ENCODE data around the gene BOLA2B. TPM values are rescaled to one million over a fixed set of nuclear protein-coding genes. Genes with fewer than 3 reads are reported as not detected.

The BOLA2B gene
- total RNA-seq, 1 experiment from 2014 or later: 216 TPM

DNA sequence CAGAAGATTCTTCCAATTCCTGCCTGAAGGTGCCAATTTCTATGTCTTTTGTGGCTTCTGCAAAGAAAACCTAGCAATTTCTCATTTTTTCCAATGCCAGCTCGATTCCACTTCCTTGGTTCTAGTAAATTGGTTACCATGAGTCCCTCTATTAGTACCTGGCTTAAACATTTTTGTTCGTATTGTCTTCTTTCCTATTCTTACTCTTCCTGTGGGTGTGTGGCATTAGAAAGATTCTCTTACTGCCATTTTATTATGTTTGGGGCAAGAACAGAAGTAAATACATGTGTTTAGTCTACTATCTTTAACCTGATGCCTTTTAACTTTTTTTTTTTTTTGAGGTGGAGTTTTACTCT, 50.1 kb downstream of the BOLA2B start:
- no peak for DNase-seq (ENCODE audit: low spot score)

Small RNA genes lying within 50 kb of the gene (small RNA-seq; reads per million reads assigned to genes)
- not detected for gene AC106782.4

Other genes with a start within 250 kb of the BOLA2B start
- 103 and 110 TPM in 2 replicates for gene TMEM219, start 231.6 kb downstream of the BOLA2B start, total RNA-seq (2014; rRNA removed; shearing (Covaris generic))
- 56.5 and 56.8 TPM in 2 replicates for gene TAOK2, start 219.8 kb downstream of the BOLA2B start, total RNA-seq (2014; rRNA removed; shearing (Covaris generic))
- gene HIRIP3, start 198.0 kb downstream of the BOLA2B start, total RNA-seq (2014; rRNA removed; shearing (Covaris generic)): 21.1 and 23.2 TPM in 2 replicates
- 72.2 and 79.2 TPM in 2 replicates for gene INO80E, start 197.4 kb downstream of the BOLA2B start, total RNA-seq (2014; rRNA removed; shearing (Covaris generic))
- gene DOC2A, start 182.6 kb downstream of the BOLA2B start, total RNA-seq (2014; rRNA removed; shearing (Covaris generic)): 0.89 TPM in 1 of 2 replicates, not detected in the other
- gene C16orf92, start 170.5 kb downstream of the BOLA2B start, total RNA-seq (2014; rRNA removed; shearing (Covaris generic)): not detected in 2 replicates
- gene TLCD3B, start 162.4 kb downstream of the BOLA2B start, total RNA-seq (2014; rRNA removed; shearing (Covaris generic)): 0.79 TPM in 1 of 2 replicates, not detected in the other
- gene ALDOA, start 127.9 kb downstream of the BOLA2B start, total RNA-seq (2014; rRNA removed; shearing (Covaris generic)): 1,983 and 2,051 TPM in 2 replicates
- gene PPP4C, start 117.7 kb downstream of the BOLA2B start, total RNA-seq (2014; rRNA removed; shearing (Covaris generic)): 215 and 226 TPM in 2 replicates
- 2.5 and 3.5 TPM in 2 replicates for gene TBX6, start 101.7 kb downstream of the BOLA2B start, total RNA-seq (2014; rRNA removed; shearing (Covaris generic))
- 14.3 and 16.2 TPM in 2 replicates for gene YPEL3, start 97.5 kb downstream of the BOLA2B start, total RNA-seq (2014; rRNA removed; shearing (Covaris generic))
- gene GDPD3, start 80.1 kb downstream of the BOLA2B start, total RNA-seq (2014; rRNA removed; shearing (Covaris generic)): 1.2 and 1.5 TPM in 2 replicates
- 34.5 and 39.2 TPM in 2 replicates for gene MAPK3, start 70.4 kb downstream of the BOLA2B start, total RNA-seq (2014; rRNA removed; shearing (Covaris generic))
- 7.6 and 10.1 TPM in 2 replicates for gene CORO1A, start 10.1 kb downstream of the BOLA2B start, total RNA-seq (2014; rRNA removed; shearing (Covaris generic))
- 81.6 and 97.9 TPM in 2 replicates for gene SLX1A, start 209 bp upstream of the BOLA2B start, total RNA-seq (2014; rRNA removed; shearing (Covaris generic))
- 7.5 and 14.0 TPM in 2 replicates for gene SULT1A3, start 5.6 kb upstream of the BOLA2B start, total RNA-seq (2014; rRNA removed; shearing (Covaris generic))
- gene NPIPB13, start 54.8 kb upstream of the BOLA2B start, total RNA-seq (2014; rRNA removed; shearing (Covaris generic)): 0.39 and 1.0 TPM in 2 replicates
- 42.8 and 49.4 TPM in 2 replicates for gene CD2BP2, start 161.6 kb upstream of the BOLA2B start, total RNA-seq (2014; rRNA removed; shearing (Covaris generic))
- 63.3 and 66.5 TPM in 2 replicates for gene TBC1D10B, start 176.8 kb upstream of the BOLA2B start, total RNA-seq (2014; rRNA removed; shearing (Covaris generic))
- gene MYL11, start 181.1 kb upstream of the BOLA2B start, total RNA-seq (2014; rRNA removed; shearing (Covaris generic)): 1.0 TPM in 1 of 2 replicates, not detected in the other
- 0.16 TPM in 1 of 2 replicates, not detected in the other for gene SEPTIN1, start 188.9 kb upstream of the BOLA2B start, total RNA-seq (2014; rRNA removed; shearing (Covaris generic))
- gene ZNF48, start 201.8 kb upstream of the BOLA2B start, total RNA-seq (2014; rRNA removed; shearing (Covaris generic)): 19.0 and 20.3 TPM in 2 replicates
- gene ZNF771, start 213.9 kb upstream of the BOLA2B start, total RNA-seq (2014; rRNA removed; shearing (Covaris generic)): 12.6 and 17.7 TPM in 2 replicates
- 107 and 111 TPM in 2 replicates for gene DCTPP1, start 236.4 kb upstream of the BOLA2B start, total RNA-seq (2014; rRNA removed; shearing (Covaris generic))

All from HT-29 (cell line).